ENCODE results near the gene HERC5. TPM values are rescaled to one million over a fixed set of nuclear protein-coding genes. Genes with fewer than 3 reads are reported as not detected.
A peak's percentile ranks its signal among the peaks of the same experiment; 100 is the strongest.

HERC5 gene
- total and polyA plus RNA-seq, 8 donors: 1.7 to 11.6 (median 3.2) TPM; not detected in 1

- Histone ChIP-seq H3K27ac (no peak overlapping the region), H3K27me3 (no peaks in the 10 kb centered on the region), H3K4me1 (no peaks in the 10 kb centered on the region), H3K4me3 (no peak overlapping the region), H3K9me3 (no peaks in the 10 kb centered on the region), H3K36me3 (no peaks in the 10 kb centered on the region)
- no peak for DNase-seq
- TF ChIP-seq CTCF (IDR thresholded peaks at IDR 0.05): no peak
- intact Hi-C loops (cut with DNase I; ENCODE audit: low total_unique reads): no loop called here
Observed at GRCh38 chr4:88448889-88449288, 8.0 kb upstream of the HERC5 start.

- H3K9me3 ChIP-seq: no peaks in the 10 kb centered on the region
- no peak for DNase-seq
- intact Hi-C loops (cut with DNase I; ENCODE audit: low total_unique reads): no loop called here
Observed at GRCh38 chr4:88449290-88449689, 7.6 kb upstream of the HERC5 start.

GRCh38 chr4:88451205-88451604 is 5.7 kb upstream of the HERC5 start:
- DNase-seq: no peak
- WGBS, 5 donors: 76 to 100% (median 86%) methylated on average over 2 of the region's 2 CpGs
- Histone ChIP-seq H3K36me3 (no peaks in the 10 kb centered on the region), H3K27ac (no peak overlapping the region), H3K27me3 (no peaks in the 10 kb centered on the region), H3K4me1 (peaks cover 0 to 5% (median under 1%) of the 10 kb centered on the region in 4 donors), H3K9me3 (no peaks in the 10 kb centered on the region), H3K4me3 (no peak overlapping the region)
- no peak for TF ChIP-seq CTCF (IDR thresholded peaks at IDR 0.05)
- TF ChIP-seq POLR2AphosphoS5 (IDR thresholded peaks at IDR 0.05): no peak
- no peak for TF ChIP-seq EP300 (IDR thresholded peaks at IDR 0.05)
- no peak for TF ChIP-seq POLR2A (IDR thresholded peaks at IDR 0.05)
- intact Hi-C loops (cut with DNase I; ENCODE audit: low total_unique reads): loop anchor here (10.0 kb wide), 1 partner anchor 166 kb away; the partner anchor contains the start of gene PPM1K

More at GRCh38 chr4:88449290-88449689, 7.6 kb upstream of the HERC5 start:
- no peaks in the 10 kb centered on the region for H3K27me3 ChIP-seq
- H3K27ac ChIP-seq: no peak overlapping the region
- no peaks in the 10 kb centered on the region for H3K36me3 ChIP-seq
- H3K4me3 ChIP-seq: no peak overlapping the region
- TF ChIP-seq POLR2AphosphoS5 (IDR thresholded peaks at IDR 0.05) (no peak), EP300 (IDR thresholded peaks at IDR 0.05) (no peak), CTCF (IDR thresholded peaks at IDR 0.05) (no peak), POLR2A (IDR thresholded peaks at IDR 0.05) (no peak)
- H3K4me1 ChIP-seq: no peaks in the 10 kb centered on the region

GRCh38 chr4:88452912-88453311 is 4.0 kb upstream of the HERC5 start:
- intact Hi-C loops (cut with DNase I; ENCODE audit: low total_unique reads): loop anchor here (10.0 kb wide), 1 partner anchor 168 kb away; the partner anchor contains the start of gene PPM1K
- Histone ChIP-seq H3K27ac (no peak overlapping the region), H3K4me1 (peaks cover 0 to 14% (median 6%) of the 10 kb centered on the region in 4 donors), H3K36me3 (no peaks in the 10 kb centered on the region), H3K27me3 (no peaks in the 10 kb centered on the region), H3K4me3 (no peak overlapping the region), H3K9me3 (no peaks in the 10 kb centered on the region)
- TF ChIP-seq POLR2A (IDR thresholded peaks at IDR 0.05): no peak
- WGBS, 5 donors: 65 to 79% (median 71%) methylated on average over 2 of the region's 2 CpGs
- DNase-seq: no peak

- no peaks in the 10 kb centered on the region for H3K27me3 ChIP-seq
- peaks cover 0 to 22% (median 9%) of the 10 kb centered on the region in 4 donors for H3K4me1 ChIP-seq
- H3K9me3 ChIP-seq: no peaks in the 10 kb centered on the region
- WGBS, 5 donors: 3 to 6% (median 4%) methylated on average over 47 to 75 of the region's 75 CpGs
- intact Hi-C loops (cut with DNase I; ENCODE audit: low total_unique reads): loop anchor here (10.0 kb wide), 1 partner anchor 173 kb away; the partner anchor contains the start of gene PPM1K
- peak overlapping the region; percentile 67 to 84 (median 79) for H3K4me3 ChIP-seq
- peak; percentile 54 to 78 for DNase-seq
- H3K36me3 ChIP-seq: peaks cover 0 to 8% (median 6%) of the 10 kb centered on the region in 4 donors
- TF ChIP-seq POLR2AphosphoS5 (IDR thresholded peaks at IDR 0.05): no peak
- no peak for TF ChIP-seq POLR2A (IDR thresholded peaks at IDR 0.05)
- no peak for TF ChIP-seq EP300 (IDR thresholded peaks at IDR 0.05)
- no peak for TF ChIP-seq CTCF (IDR thresholded peaks at IDR 0.05)
- H3K27ac ChIP-seq: peak overlapping the region; percentile 82 to 90 (median 87)
Observed at GRCh38 chr4:88457307-88458103, 586 bp downstream of the HERC5 start.
